Upper lobe of left lung (tissue), 6 donors: ENCODE results near the gene QKI. TPM values are rescaled to one million over a fixed set of nuclear protein-coding genes. Genes with fewer than 3 reads are reported as not detected.

Source experiments
- ATAC-seq, 2 donors: fragments of 200-7000 bp; cut with Tn5 transposase; one replicate each; pipeline ENCODE4 v1.9.1; 2022; ENCODE audit warnings: mild to moderate bottlenecking in 2 of 2, moderate library complexity in 2 of 2; ENCODE audit not compliant: low FRiP score in 2 of 2
- DNase-seq, 2 donors: peaks; one replicate each; pipeline ENCODE4 v3.0.0-alpha.2; 2019 to 2020
- H3K27ac ChIP-seq, 4 donors: fragments of 200-600 bp; sonication (generic); one replicate each; pipeline ENCODE4 v1.5.1; 2016 to 2019
- H3K27me3 ChIP-seq, 4 donors: fragments of 200-600 bp; sonication (generic); one replicate each; pipeline ENCODE4 v1.5.1; 2017 to 2019
- H3K36me3 ChIP-seq, 4 donors: fragments of 200-600 bp; sonication (generic); one replicate each; pipeline ENCODE4 v1.5.1; 2016 to 2019
- H3K4me1 ChIP-seq, 4 donors: fragments of 200-600 bp; sonication (generic); one replicate each; pipeline ENCODE4 v1.5.1; 2018 to 2019
- H3K4me3 ChIP-seq, 4 donors: fragments of 200-600 bp; sonication (generic); one replicate each; pipeline ENCODE4 v1.5.1; 2017 to 2019; ENCODE audit warnings: mild to moderate bottlenecking in 2 of 4, moderate library complexity in 1 of 4
- H3K9me3 ChIP-seq, 4 donors: fragments of 200-600 bp; sonication (generic); one replicate each; pipeline ENCODE4 v1.5.1; 2018 to 2019
- CTCF ChIP-seq, 6 experiments: fragments of 450-650 bp in 4 of 6; fragments of 200-600 bp in 2 of 6; sonication (generic) in 2 of 6; IDR thresholded peaks; one replicate each; pipeline ENCODE4 v1.5.1; 2016 to 2019; ENCODE audit warnings: antibody characterized with exemption in 6 of 6
- EP300 ChIP-seq, 4 donors: sonication (generic); formaldehyde crosslinking; IDR thresholded peaks; one replicate each; pipeline ENCODE4 v1.5.1; 2017; ENCODE audit warnings: antibody characterized with exemption in 4 of 4, control low read depth in 2 of 4
- POLR2A ChIP-seq, 4 donors: fragments of 450-650 bp; IDR thresholded peaks; one replicate each; pipeline ENCODE4 v1.5.1; 2016 to 2017; ENCODE audit warnings: antibody characterized with exemption in 4 of 4, mild to moderate bottlenecking in 2 of 4
- POLR2AphosphoS5 ChIP-seq, 2 donors: sonication (generic); formaldehyde crosslinking; IDR thresholded peaks; one replicate each; pipeline ENCODE4 v1.5.1; 2017; ENCODE audit warnings: antibody characterized with exemption in 2 of 2
- WGBS, 2 donors: methylation state at CpG; one replicate each; pipeline ENCODE4 v1.1.5; 2017 to 2018; 5-methylcytosine and 5-hydroxymethylcytosine counted together
- total RNA-seq, 6 donors: library from RNA; depleted of rRNA in 4 of 6; stranded (reverse); fragments of >200 nt in 4 of 6; gene quantifications; one replicate each; pipeline versions ENCODE4 v1.1.0 to v1.2.1, GENCODE V29; 2016 to 2021
- donor health status: DM: no; HTN: no; CAD: no; lungs with moderate emphysema.
- donor health status: DM: no; HTN: yes; CAD: no; lungs with severe emphysema.

QKI gene
- total RNA-seq, 6 donors from 2014 or later = 181 to 273 (median 226) TPM

- peaks cover 17 to 41% (median 23%) of the 10 kb centered on the region in 4 donors for H3K4me1 ChIP-seq
- no peaks in the 10 kb centered on the region for H3K27me3 ChIP-seq
- no peak overlapping the region for H3K27ac ChIP-seq
- no peak for ATAC-seq
- TF ChIP-seq POLR2A (IDR thresholded peaks at IDR 0.05) = no peak
- 58 to 59% methylated on average over 4 of the region's 4 CpGs for WGBS, 2 donors
- no peak overlapping the region for H3K4me3 ChIP-seq
- no peak for DNase-seq
- H3K36me3 ChIP-seq = no peaks in the 10 kb centered on the region
- no peaks in the 10 kb centered on the region for H3K9me3 ChIP-seq
Measured at GRCh38 chr6:163446549-163446948, 32.0 kb downstream of the QKI start.

- TF ChIP-seq CTCF (IDR thresholded peaks at IDR 0.05) = no peak
- TF ChIP-seq POLR2AphosphoS5 (IDR thresholded peaks at IDR 0.05) = no peak
- TF ChIP-seq POLR2A (IDR thresholded peaks at IDR 0.05) = no peak
- TF ChIP-seq EP300 (IDR thresholded peaks at IDR 0.05) = no peak
- no peaks in the 10 kb centered on the region for H3K27me3 ChIP-seq
- H3K9me3 ChIP-seq = no peaks in the 10 kb centered on the region
- no peak for DNase-seq
- H3K4me1 ChIP-seq = peaks cover 9 to 22% (median 16%) of the 10 kb centered on the region in 4 donors
- no peaks in the 10 kb centered on the region for H3K36me3 ChIP-seq
- no peak overlapping the region for H3K4me3 ChIP-seq
- no peak for ATAC-seq
- no peak overlapping the region for H3K27ac ChIP-seq
- WGBS, 2 donors = 37 to 41% methylated on average over 1 of the region's 1 CpG
Measured at GRCh38 chr6:163449076-163449475, 34.6 kb downstream of the QKI start.

GRCh38 chr6:163454425-163454824 lies 39.9 kb downstream of the QKI start:
- Histone ChIP-seq H3K36me3 (peaks cover 0 to 17% (median 0%) of the 10 kb centered on the region in 4 donors), H3K4me3 (no peak overlapping the region), H3K4me1 (peaks cover 23 to 40% (median 34%) of the 10 kb centered on the region in 4 donors), H3K27ac (no peak overlapping the region), H3K9me3 (no peaks in the 10 kb centered on the region), H3K27me3 (no peaks in the 10 kb centered on the region)
- no peak for ATAC-seq
- DNase-seq = no peak
- TF ChIP-seq POLR2AphosphoS5 (IDR thresholded peaks at IDR 0.05) (no peak), POLR2A (IDR thresholded peaks at IDR 0.05) (no peak), EP300 (IDR thresholded peaks at IDR 0.05) (no peak), CTCF (IDR thresholded peaks at IDR 0.05) (no peak)
- WGBS, 2 donors = 88 to 92% methylated on average over 2 of the region's 2 CpGs

- H3K4me3 ChIP-seq = no peak overlapping the region
- no peaks in the 10 kb centered on the region for H3K9me3 ChIP-seq
- H3K27me3 ChIP-seq = no peaks in the 10 kb centered on the region
- ATAC-seq = no peak
- no peak for TF ChIP-seq POLR2AphosphoS5 (IDR thresholded peaks at IDR 0.05)
- TF ChIP-seq EP300 (IDR thresholded peaks at IDR 0.05) = no peak
- TF ChIP-seq POLR2A (IDR thresholded peaks at IDR 0.05) = no peak
- no peak for TF ChIP-seq CTCF (IDR thresholded peaks at IDR 0.05)
- no peak for DNase-seq
- peaks cover 31 to 49% (median 40%) of the 10 kb centered on the region in 4 donors for H3K4me1 ChIP-seq
- H3K27ac ChIP-seq = no peak overlapping the region
- H3K36me3 ChIP-seq = peaks cover 0 to 17% (median 0%) of the 10 kb centered on the region in 4 donors
Measured at GRCh38 chr6:163455552-163455951, 41.0 kb downstream of the QKI start.

- ATAC-seq (peak; percentile 77 to 91), DNase-seq (peak in 1 of 2 donors; percentile 61)
- Histone ChIP-seq H3K4me1 (peaks cover 45 to 51% (median 49%) of the 10 kb centered on the region in 4 donors), H3K9me3 (no peaks in the 10 kb centered on the region), H3K27ac (peak overlapping the region in 3 of 4 donors; percentile 13 to 76 (median 43)), H3K4me3 (no peak overlapping the region), H3K27me3 (no peaks in the 10 kb centered on the region), H3K36me3 (peaks cover 0 to 17% (median 0%) of the 10 kb centered on the region in 4 donors)
- 70 to 72% methylated on average over 3 of the region's 3 CpGs for WGBS, 2 donors
- TF ChIP-seq POLR2AphosphoS5 (IDR thresholded peaks at IDR 0.05) (peak in 1 of 2 donors; percentile 19), POLR2A (IDR thresholded peaks at IDR 0.05) (no peak)
Measured at GRCh38 chr6:163457637-163458561, 43.4 kb downstream of the QKI start.
